ENCODE results near the gene PRKAA1. TPM values are rescaled to one million over a fixed set of nuclear protein-coding genes. Genes with fewer than 3 reads are reported as not detected.

Gene PRKAA1
- total RNA-seq, 8 experiments from 2014 or later = 18.3 to 70.7 (median 33.8) TPM

DNA sequence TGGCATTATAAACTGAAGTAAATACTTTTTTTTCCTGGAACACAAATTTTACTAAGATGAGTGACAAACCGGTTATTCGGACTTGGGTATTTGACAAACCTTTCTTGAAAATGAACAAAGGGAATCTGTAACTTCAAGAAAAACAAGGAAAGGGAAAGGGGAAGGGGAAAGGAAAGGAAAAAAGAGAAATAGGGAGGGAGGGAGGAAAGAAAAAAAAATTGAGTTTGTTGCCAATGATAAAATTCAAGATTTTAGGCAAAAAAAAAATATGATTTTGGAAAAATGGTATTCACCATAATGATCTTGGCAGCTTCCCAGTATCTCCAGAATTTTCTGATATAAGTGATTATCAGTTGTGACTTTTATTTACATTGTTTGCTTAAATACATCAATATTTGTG lies 40.8 kb downstream of the PRKAA1 start:
- no peak for ATAC-seq (replicated peaks in 6 of 8)
- H3K4me1 ChIP-seq (replicated peaks in 1 of 2) = peaks cover 7 to 12% of the 10 kb centered on the region in 2 donors
- WGBS, 10 experiments = 91 to 100% (median 100%) methylated on average over 1 to 2 of the region's 2 CpGs; no CpG with 5 or more reads in 1 of the 10 experiments
- in situ Hi-C loops (cut with MboI; ENCODE audit: low pct_unique_long_range_greater_than_20kb in 2 of 9, low sequenced_read_pairs in 9 of 9, unreplicated experiment in 9 of 9) = loop anchor here in 1 of 9 experiments (10.0 kb wide), 1 partner anchor 77 kb away; the partner anchor contains the start of gene RPL37
- no peak overlapping the region for H3K4me3 ChIP-seq
- H3K27ac ChIP-seq = no peak overlapping the region

DNA sequence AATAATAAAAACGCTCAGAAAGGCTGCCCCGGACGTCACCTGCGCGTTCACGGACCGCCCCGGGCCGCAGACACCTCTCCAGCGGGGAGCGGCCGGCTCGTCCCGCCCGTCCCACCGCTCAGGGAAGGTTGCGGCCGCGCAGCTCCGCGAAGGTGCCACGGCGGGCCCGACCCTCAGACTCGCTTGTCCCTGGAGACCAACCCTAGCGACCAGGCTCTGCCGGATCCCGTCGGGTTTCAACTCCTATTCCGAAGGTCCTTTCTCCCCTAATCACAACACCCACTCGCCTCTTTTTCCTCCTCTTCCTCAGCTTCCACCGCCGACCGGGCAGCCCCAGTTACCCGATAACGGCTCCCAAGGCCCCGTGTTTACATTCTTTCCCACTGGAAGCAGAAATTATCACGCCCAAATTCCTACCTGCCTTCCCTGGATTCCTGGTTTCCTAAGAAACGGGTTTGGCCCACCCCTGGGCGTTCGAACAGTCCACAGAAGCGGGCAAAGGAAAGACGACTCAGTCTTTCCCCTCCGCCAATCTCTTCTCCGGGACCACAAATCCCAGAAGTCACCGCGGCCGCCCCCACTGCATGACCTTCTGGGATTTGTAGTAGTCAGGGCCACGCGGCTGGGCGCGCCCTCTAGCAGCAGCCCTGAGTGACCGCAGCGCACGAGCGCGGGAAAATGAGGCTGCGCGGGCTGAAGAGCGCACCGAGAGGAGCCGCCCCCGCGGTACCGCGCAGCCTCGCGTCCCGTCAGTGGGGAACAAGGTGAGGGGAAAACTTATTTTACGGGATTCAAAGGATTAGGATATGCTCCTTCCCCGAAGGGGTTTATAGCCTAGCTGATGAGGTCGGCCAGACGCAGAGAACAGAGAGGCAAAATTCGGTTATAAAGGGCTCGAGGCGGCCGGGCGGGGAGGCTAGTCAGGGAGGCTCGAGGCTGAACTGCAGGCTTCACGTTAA lies 42.5 kb downstream of the PRKAA1 start, which contains the start of gene TTC33:
Gene TTC33, minus strand, starts transcription at position 555 of the 959 bp plus-strand sequence. CDS start 8,943 bp downstream, outside the sequence.
- WGBS, 10 experiments = 2 to 37% (median 12%) methylated on average over 4 to 36 of the region's 80 CpGs; no CpG with 5 or more reads in 3 of the 10 experiments
- H3K27ac ChIP-seq = peak within 1 kb of the TSS; percentile 76 to 83

DNA sequence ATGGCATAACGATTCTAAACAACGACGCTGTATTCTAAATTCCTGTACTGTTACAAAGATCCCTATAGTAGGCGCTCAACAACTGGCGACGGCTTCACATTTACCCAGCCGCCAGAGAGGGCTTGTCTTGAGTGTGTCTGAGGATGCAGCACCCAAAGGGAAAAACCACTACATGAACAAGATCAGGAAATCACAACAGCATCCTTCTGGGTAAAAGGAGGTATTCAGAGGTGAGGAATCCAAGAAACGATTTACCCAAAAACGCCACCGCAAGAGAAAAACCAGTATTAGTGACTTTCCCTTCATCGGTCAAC lies 43.1 kb downstream of the PRKAA1 start:
- 0 to 1% (median 0%) methylated on average over 3 to 8 of the region's 11 CpGs; no CpG with 5 or more reads in 4 of the 10 experiments for WGBS, 10 experiments
- peak overlapping the region; percentile 81 to 91 (median 87) for H3K4me3 ChIP-seq
- peak; percentile 68 to 81 (median 77) for ATAC-seq (replicated peaks in 6 of 8)
- H3K27ac ChIP-seq = peak overlapping the region; percentile 76 to 83
- peaks cover 7 to 12% of the 10 kb centered on the region in 2 donors for H3K4me1 ChIP-seq (replicated peaks in 1 of 2)
- in situ Hi-C loops (cut with MboI; ENCODE audit: low pct_unique_long_range_greater_than_20kb in 2 of 9, low sequenced_read_pairs in 9 of 9, unreplicated experiment in 9 of 9) = loop anchor here in 1 of 9 experiments (10.0 kb wide), 1 partner anchor 80 kb away; the partner anchor contains the start of gene RPL37

More for the DNA sequence above, 42.5 kb downstream of the PRKAA1 start, which contains the start of gene TTC33:
- H3K4me3 ChIP-seq = peak within 1 kb of the TSS; percentile 81 to 91 (median 87)
- peaks cover 7 to 12% of the 10 kb centered on the region in 2 donors for H3K4me1 ChIP-seq (replicated peaks in 1 of 2)
- in situ Hi-C loops (cut with MboI; ENCODE audit: low pct_unique_long_range_greater_than_20kb in 2 of 9, low sequenced_read_pairs in 9 of 9, unreplicated experiment in 9 of 9) = loop anchor here in 1 of 9 experiments (10.0 kb wide), 1 partner anchor 79 kb away; the partner anchor contains the start of gene RPL37
- ATAC-seq (replicated peaks in 6 of 8) = peak; percentile 88 to 96 (median 96)

DNA sequence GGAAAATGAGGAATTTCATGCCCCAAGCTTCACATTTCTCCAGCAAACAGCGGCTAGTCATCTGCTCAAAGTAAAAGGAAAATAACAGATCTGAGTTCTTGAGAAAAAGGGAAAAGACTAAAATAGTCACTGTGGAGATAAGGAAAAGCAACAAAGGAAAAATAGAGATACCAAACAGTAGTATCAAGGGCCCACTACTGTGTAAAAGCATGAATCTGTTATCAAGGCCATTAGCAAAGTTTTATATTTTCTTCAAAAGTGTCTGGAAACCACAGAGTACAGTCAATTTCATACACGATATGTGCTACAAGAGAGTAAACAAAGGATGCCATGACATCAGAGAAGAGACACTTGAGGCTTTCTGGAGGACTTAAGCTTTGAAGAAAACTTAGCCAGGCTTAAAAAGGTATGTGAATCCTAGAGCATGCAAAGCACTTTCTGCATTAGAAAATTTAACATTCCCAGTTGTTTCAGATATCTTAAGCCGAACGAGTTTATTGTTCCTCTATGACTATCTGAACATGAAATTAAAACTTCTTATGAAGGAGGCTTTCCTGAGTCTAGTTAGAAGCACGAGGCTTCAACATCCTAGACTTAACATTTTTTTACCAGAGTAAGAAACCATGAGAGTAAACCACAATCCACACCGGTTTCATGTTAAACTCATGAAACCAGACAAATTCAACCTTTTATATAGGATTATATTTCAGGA lies 43.6 kb downstream of the PRKAA1 start:
- peak in 3 of 8 experiments; percentile 1 to 4 (median 3) for ATAC-seq (replicated peaks in 6 of 8)
- peak overlapping the region; percentile 81 to 91 (median 87) for H3K4me3 ChIP-seq
- peaks cover 7 to 12% of the 10 kb centered on the region in 2 donors for H3K4me1 ChIP-seq (replicated peaks in 1 of 2)
- in situ Hi-C loops (cut with MboI; ENCODE audit: low pct_unique_long_range_greater_than_20kb in 2 of 9, low sequenced_read_pairs in 9 of 9, unreplicated experiment in 9 of 9) = loop anchor here in 1 of 9 experiments (10.0 kb wide), 1 partner anchor 80 kb away; the partner anchor contains the start of gene RPL37
- H3K27ac ChIP-seq = no peak overlapping the region
- WGBS, 10 experiments = 3 to 29% (median 16%) methylated on average over 3 to 6 of the region's 6 CpGs

DNA sequence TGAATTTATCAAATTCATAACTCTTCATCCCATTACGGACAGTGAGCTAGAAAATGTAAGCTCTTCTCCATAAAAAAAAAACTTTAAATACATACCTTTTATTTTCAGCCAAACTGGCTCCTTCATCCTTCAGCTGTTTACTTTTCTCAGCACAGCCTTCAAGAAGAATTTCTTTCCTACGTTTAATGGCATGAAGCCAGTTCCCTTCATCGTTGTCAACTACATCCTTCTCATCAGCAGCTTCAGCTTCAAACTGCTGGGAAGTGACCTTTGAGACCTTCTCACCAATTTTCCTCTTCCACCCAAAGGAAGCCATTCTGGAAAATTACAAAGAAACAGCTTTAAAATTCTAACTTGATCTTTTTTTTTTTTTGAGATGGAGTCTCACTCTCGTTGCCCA lies 51.5 kb downstream of the PRKAA1 start:
- 32 to 95% (median 85%) methylated on average over 1 to 4 of the region's 4 CpGs for WGBS, 10 experiments
- H3K4me3 ChIP-seq = no peak overlapping the region
- in situ Hi-C loops (cut with MboI; ENCODE audit: low pct_unique_long_range_greater_than_20kb in 2 of 9, low sequenced_read_pairs in 9 of 9, unreplicated experiment in 9 of 9) = loop anchor here in 4 of 9 experiments (25.0 kb wide), 2 partner anchors 1034 to 1159 kb away; no protein-coding TSS in a partner anchor
- H3K27ac ChIP-seq = no peak overlapping the region
- H3K4me1 ChIP-seq (replicated peaks in 1 of 2) = no peaks in the 10 kb centered on the region
- ATAC-seq (replicated peaks in 6 of 8) = no peak

DNA sequence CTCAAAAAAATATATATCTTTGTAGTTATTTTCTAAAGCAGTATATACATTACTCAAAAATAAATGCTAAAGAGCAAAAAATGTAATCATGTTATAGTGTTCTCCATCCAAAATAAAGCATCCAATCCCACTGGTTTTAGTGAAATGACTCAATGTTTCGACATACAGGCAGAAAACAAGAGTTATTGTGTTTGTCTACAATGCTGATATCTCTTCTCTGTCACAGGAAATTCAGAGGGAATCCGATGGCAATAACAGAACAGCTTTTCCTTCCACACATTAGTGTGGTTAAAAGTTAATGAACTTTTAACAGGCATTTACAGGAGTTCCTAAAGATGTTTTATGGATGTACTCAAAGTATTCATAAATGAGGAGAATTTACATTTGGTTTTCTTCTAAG lies 54.4 kb downstream of the PRKAA1 start:
- Histone ChIP-seq H3K4me3 (no peak overlapping the region), H3K27ac (no peak overlapping the region), H3K4me1 (replicated peaks in 1 of 2) (no peaks in the 10 kb centered on the region)
- in situ Hi-C loops (cut with MboI; ENCODE audit: low pct_unique_long_range_greater_than_20kb in 2 of 9, low sequenced_read_pairs in 9 of 9, unreplicated experiment in 9 of 9) = loop anchor here in 4 of 9 experiments (25.0 kb wide), 2 partner anchors 1031 to 1156 kb away; no protein-coding TSS in a partner anchor
- 70 to 100% (median 100%) methylated on average over 1 to 2 of the region's 2 CpGs; no CpG with 5 or more reads in 2 of the 10 experiments for WGBS, 10 experiments
- ATAC-seq (replicated peaks in 6 of 8) = no peak

DNA sequence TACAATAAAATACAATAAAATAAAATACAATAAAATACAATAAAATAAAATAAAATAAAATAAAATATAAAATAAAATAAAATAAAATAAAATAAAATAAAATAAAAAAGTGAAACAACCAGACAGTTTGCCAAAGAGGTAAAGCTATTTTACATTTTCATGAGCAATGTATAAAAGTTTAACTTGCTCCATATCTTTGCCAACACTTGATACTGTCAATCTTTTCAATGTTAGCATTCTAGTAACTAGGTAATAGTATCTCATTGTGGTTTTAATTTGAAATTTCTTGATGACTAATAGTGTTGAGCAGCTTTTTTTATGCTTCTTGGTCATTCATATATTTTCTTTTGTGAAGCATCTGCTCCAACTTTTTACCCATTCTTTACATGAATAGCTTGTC lies 59.7 kb downstream of the PRKAA1 start:
- ATAC-seq (replicated peaks in 6 of 8) = no peak
- H3K4me1 ChIP-seq (replicated peaks in 1 of 2) = no peaks in the 10 kb centered on the region
- no peak overlapping the region for H3K4me3 ChIP-seq
- in situ Hi-C loops (cut with MboI; ENCODE audit: low pct_unique_long_range_greater_than_20kb in 2 of 9, low sequenced_read_pairs in 9 of 9, unreplicated experiment in 9 of 9) = loop anchor here in 4 of 9 experiments (25.0 kb wide), 2 partner anchors 1026 to 1151 kb away; no protein-coding TSS in a partner anchor
- no peak overlapping the region for H3K27ac ChIP-seq

- Histone ChIP-seq H3K4me3 (no peak overlapping the region), H3K4me1 (replicated peaks in 1 of 2) (no peaks in the 10 kb centered on the region), H3K27ac (no peak overlapping the region)
- WGBS, 10 experiments = 0 to 100% (median 60%) methylated on average over 1 of the region's 1 CpG; no CpG with 5 or more reads in 1 of the 10 experiments
- ATAC-seq (replicated peaks in 6 of 8) = peak in 4 of 8 experiments; percentile 61 to 77 (median 66)
- in situ Hi-C loops (cut with MboI; ENCODE audit: low pct_unique_long_range_greater_than_20kb in 2 of 9, low sequenced_read_pairs in 9 of 9, unreplicated experiment in 9 of 9) = loop anchor here in 4 of 9 experiments (25.0 kb wide), 2 partner anchors 1024 to 1149 kb away; no protein-coding TSS in a partner anchor
Observed at GRCh38 chr5:40736103-40736875, 61.9 kb downstream of the PRKAA1 start.

DNA sequence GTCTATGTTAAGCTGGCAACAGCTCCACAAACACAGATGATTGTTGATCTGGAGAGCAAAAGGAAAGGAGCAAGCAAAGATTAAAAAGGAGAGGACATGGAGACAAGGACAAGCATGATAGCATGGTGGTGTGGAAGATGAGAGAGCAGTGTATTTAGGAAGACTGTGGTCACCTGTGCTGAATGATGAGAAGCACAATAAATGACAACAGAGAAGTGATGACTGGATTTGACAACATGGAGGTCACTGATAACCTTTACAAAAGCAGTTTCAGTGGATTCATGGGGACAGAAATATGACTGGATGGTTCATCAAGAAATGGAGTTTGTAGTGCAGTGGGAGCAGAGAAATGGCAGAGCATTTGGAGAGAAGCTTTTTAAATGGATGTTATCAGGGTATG lies 62.6 kb downstream of the PRKAA1 start:
- in situ Hi-C loops (cut with MboI; ENCODE audit: low pct_unique_long_range_greater_than_20kb in 2 of 9, low sequenced_read_pairs in 9 of 9, unreplicated experiment in 9 of 9) = loop anchor here in 4 of 9 experiments (25.0 kb wide), 2 partner anchors 1023 to 1148 kb away; no protein-coding TSS in a partner anchor
- H3K4me3 ChIP-seq = no peak overlapping the region
- no peak overlapping the region for H3K27ac ChIP-seq
- ATAC-seq (replicated peaks in 6 of 8) = no peak
- H3K4me1 ChIP-seq (replicated peaks in 1 of 2) = no peaks in the 10 kb centered on the region

- ATAC-seq (replicated peaks in 6 of 8) = no peak
- Histone ChIP-seq H3K4me3 (no peak overlapping the region), H3K4me1 (replicated peaks in 1 of 2) (no peaks in the 10 kb centered on the region), H3K27ac (no peak overlapping the region)
- WGBS, 10 experiments = 52 to 100% (median 75%) methylated on average over 1 to 2 of the region's 2 CpGs; no CpG with 5 or more reads in 2 of the 10 experiments
- in situ Hi-C loops (cut with MboI; ENCODE audit: low pct_unique_long_range_greater_than_20kb in 2 of 9, low sequenced_read_pairs in 9 of 9, unreplicated experiment in 9 of 9) = loop anchor here in 4 of 9 experiments (25.0 kb wide), 2 partner anchors 1023 to 1148 kb away; no protein-coding TSS in a partner anchor
Observed at GRCh38 chr5:40734986-40735385, 63.2 kb downstream of the PRKAA1 start.

- in situ Hi-C loops (cut with MboI; ENCODE audit: low pct_unique_long_range_greater_than_20kb in 2 of 9, low sequenced_read_pairs in 9 of 9, unreplicated experiment in 9 of 9) = loop anchor here in 4 of 9 experiments (25.0 kb wide), 2 partner anchors 1022 to 1147 kb away; no protein-coding TSS in a partner anchor
- H3K4me1 ChIP-seq (replicated peaks in 1 of 2) = no peaks in the 10 kb centered on the region
- 35 to 100% (median 68%) methylated on average over 1 to 3 of the region's 3 CpGs; no CpG with 5 or more reads in 1 of the 10 experiments for WGBS, 10 experiments
- no peak for ATAC-seq (replicated peaks in 6 of 8)
- no peak overlapping the region for H3K27ac ChIP-seq
- no peak overlapping the region for H3K4me3 ChIP-seq
Observed at GRCh38 chr5:40733879-40734563, 64.2 kb downstream of the PRKAA1 start.

Data from motor neuron (in vitro differentiated cells).